H9 (cell line): ENCODE measurements around the gene RPEL1. TPM values are rescaled to one million over a fixed set of nuclear protein-coding genes. Genes with fewer than 3 reads are reported as not detected.

Experiments
- DNase-seq: peaks from one replicate; pipeline ENCODE4 v3.0.0-alpha.2; 2017
- H2AFZ ChIP-seq: one replicate; pipeline ENCODE4 v1.6.1; 2013; ENCODE audit warnings: mild to moderate bottlenecking, low read length, control low read depth, moderate library complexity
- H2AK5ac ChIP-seq: 2 replicates; pipeline ENCODE4 v1.6.1; 2013; ENCODE audit warnings: low read length, control low read depth, mixed read lengths; ENCODE audit not compliant: insufficient read length
- H2BK120ac ChIP-seq: one replicate; pipeline ENCODE4 v1.6.1; 2013; ENCODE audit warnings: low read depth, mild to moderate bottlenecking, low read length, control low read depth, inconsistent platforms; ENCODE audit not compliant: poor library complexity, severe bottlenecking
- H2BK12ac ChIP-seq: 2 replicates; pipeline ENCODE4 v1.6.1; 2013; ENCODE audit warnings: low read length, control low read depth, mixed read lengths, low read depth; ENCODE audit not compliant: insufficient read length
- H2BK15ac ChIP-seq: 2 replicates; pipeline ENCODE4 v1.6.1; 2013; ENCODE audit warnings: low read depth, low read length, control low read depth
- H2BK20ac ChIP-seq: one replicate; pipeline ENCODE4 v1.6.1; 2013; ENCODE audit warnings: low read depth, mild to moderate bottlenecking, low read length, control low read depth, inconsistent platforms; ENCODE audit not compliant: poor library complexity, severe bottlenecking
- H2BK5ac ChIP-seq: 2 replicates; pipeline ENCODE4 v1.6.1; 2013; ENCODE audit warnings: low read length, control low read depth, mixed read lengths; ENCODE audit not compliant: insufficient read length
- H3K14ac ChIP-seq: 2 replicates; pipeline ENCODE4 v1.6.1; 2013; ENCODE audit warnings: low read length, control low read depth; ENCODE audit not compliant: insufficient read depth
- H3K18ac ChIP-seq: 2 replicates; pipeline ENCODE4 v1.6.1; 2013; ENCODE audit warnings: low read depth, mild to moderate bottlenecking, mixed read lengths, low read length, control low read depth; ENCODE audit not compliant: insufficient read length
- H3K23ac ChIP-seq: 2 replicates; pipeline ENCODE4 v1.6.1; 2013; ENCODE audit warnings: low read length, control low read depth, mixed read lengths, low read depth; ENCODE audit not compliant: insufficient read length
- H3K23me2 ChIP-seq: 2 replicates; pipeline ENCODE4 v1.6.1; 2013; ENCODE audit warnings: low read depth, mild to moderate bottlenecking, mixed read lengths, low read length, control low read depth; ENCODE audit not compliant: insufficient read length, poor library complexity, severe bottlenecking
- H3K27ac ChIP-seq: 2 replicates; pipeline ENCODE4 v1.5.1; 2013; ENCODE audit warnings: low read length, control low read depth, mixed read lengths, low read depth; ENCODE audit not compliant: insufficient read length
- H3K27me3 ChIP-seq: 2 replicates; pipeline ENCODE4 v1.6.1; 2013; ENCODE audit warnings: low read length, control low read depth, inconsistent platforms; ENCODE audit not compliant: insufficient read depth
- H3K4ac ChIP-seq: 2 replicates; pipeline ENCODE4 v1.6.1; 2013; ENCODE audit warnings: low read depth, mild to moderate bottlenecking, control low read depth, inconsistent platforms, low read length, moderate library complexity
- H3K4me1 ChIP-seq: 2 replicates; pipeline ENCODE4 v1.6.1; 2013; ENCODE audit warnings: low read length, control low read depth, inconsistent platforms; ENCODE audit not compliant: insufficient read depth
- H3K4me2 ChIP-seq: 2 replicates; pipeline ENCODE4 v1.6.1; 2013; ENCODE audit warnings: low read length, control low read depth, mixed read lengths; ENCODE audit not compliant: insufficient read length, insufficient read depth
- H3K56ac ChIP-seq: 2 replicates; pipeline ENCODE4 v1.6.1; 2013; ENCODE audit warnings: low read depth, mild to moderate bottlenecking, mixed read lengths, low read length, control low read depth; ENCODE audit not compliant: insufficient read length
- H3K79me1 ChIP-seq: 2 replicates; pipeline ENCODE4 v1.6.1; 2013; ENCODE audit warnings: low read depth, mild to moderate bottlenecking, moderate library complexity, low read length, control low read depth, inconsistent platforms; ENCODE audit not compliant: insufficient read depth, poor library complexity, severe bottlenecking
- H3K79me2 ChIP-seq: 2 replicates; pipeline ENCODE4 v1.6.1; 2013; ENCODE audit warnings: low read length, control low read depth, inconsistent platforms; ENCODE audit not compliant: insufficient read depth
- H3K9ac ChIP-seq: 2 replicates; pipeline ENCODE4 v1.6.1; 2013; ENCODE audit warnings: low read length, control low read depth, mixed read lengths; ENCODE audit not compliant: insufficient read length; ENCODE audit errors: extremely low read depth
- H3K9me3 ChIP-seq: one replicate; pipeline ENCODE4 v1.6.1; 2013; ENCODE audit warnings: low read depth, low read length, inconsistent platforms; ENCODE audit not compliant: control insufficient read depth
- H3T11ph ChIP-seq: one replicate; pipeline ENCODE4 v1.6.1; 2013; ENCODE audit warnings: mild to moderate bottlenecking, low read length, control low read depth, inconsistent platforms
- H4K20me1 ChIP-seq: one replicate; pipeline ENCODE4 v1.6.1; 2013; ENCODE audit not compliant: control insufficient read depth, insufficient read length, insufficient read depth
- H4K5ac ChIP-seq: 2 replicates; pipeline ENCODE4 v1.6.1; 2013; ENCODE audit warnings: low read depth, mild to moderate bottlenecking, mixed read lengths, low read length, control low read depth; ENCODE audit not compliant: insufficient read length
- H4K8ac ChIP-seq: replicated peaks from 2 replicates; pipeline ENCODE4 v1.6.1; 2013; ENCODE audit warnings: low read length, control low read depth, mixed read lengths, low read depth; ENCODE audit not compliant: insufficient read length
- H4K91ac ChIP-seq: 2 replicates; pipeline ENCODE4 v1.6.1; 2013; ENCODE audit warnings: low read depth, mild to moderate bottlenecking, moderate library complexity, mixed read lengths, low read length, control low read depth; ENCODE audit not compliant: insufficient read length
- H3K27ac Mint-ChIP-seq, 3 experiments: 2 replicates in 2 of 3; 3 replicates in 1 of 3; pipeline ENCODE4 v1.8.0; 2020 to 2021; ENCODE audit warnings: mixed read lengths in 3 of 3, mild to moderate bottlenecking in 1 of 3, moderate library complexity in 1 of 3
- H3K27me3 Mint-ChIP-seq: 2 replicates; pipeline ENCODE4 v1.8.0; 2021; ENCODE audit warnings: low read depth, mild to moderate bottlenecking, moderate library complexity, mixed read lengths
- H3K36me3 Mint-ChIP-seq, 3 experiments: 2 replicates in 2 of 3; 3 replicates in 1 of 3; pipeline ENCODE4 v1.8.0; 2020 to 2021; ENCODE audit warnings: low read depth in 3 of 3, mixed read lengths in 3 of 3; ENCODE audit not compliant: insufficient read depth in 1 of 3
- H3K4me1 Mint-ChIP-seq, 2 experiments: 2 replicates each; pipeline ENCODE4 v1.8.0; 2020; ENCODE audit warnings: mixed read lengths in 2 of 2
- H3K4me3 Mint-ChIP-seq, 2 experiments: 2 replicates in 1 of 2; 3 replicates in 1 of 2; pipeline ENCODE4 v1.8.0; 2020 to 2021; ENCODE audit warnings: mild to moderate bottlenecking in 2 of 2, mixed read lengths in 2 of 2, moderate library complexity in 1 of 2
- H3K9me3 Mint-ChIP-seq, 2 experiments: 2 replicates in 1 of 2; 3 replicates in 1 of 2; pipeline ENCODE4 v1.8.0; 2020; ENCODE audit warnings: mild to moderate bottlenecking in 2 of 2, mixed read lengths in 2 of 2, moderate library complexity in 1 of 2
- CTCF ChIP-seq: fragments of 200-600 bp; sonication (generic); conservative IDR thresholded peaks from 3 replicates; pipeline ENCODE4 v1.8.0; 2021; ENCODE audit warnings: antibody characterized with exemption, mild to moderate bottlenecking
- WGBS: extraction: QIAGEN DNeasy Blood & Tissue Kit; methylation state at CpG from one replicate; pipeline ENCODE4 v1.1.7; 2013; ENCODE audit warnings: missing lambda C conversion rate, low lambda C conversion rate, mixed read lengths; ENCODE audit not compliant: insufficient read length; ENCODE audit errors: extremely low coverage; 5-methylcytosine and 5-hydroxymethylcytosine counted together
- total RNA-seq: library from RNA; stranded (reverse); gene quantifications from 2 replicates; pipeline ENCODE4 v1.2.1, GENCODE V29; 2021

RPEL1 gene
- total RNA-seq, 1 experiment from 2014 or later, result 0.13 TPM

- H3K27ac Mint-ChIP-seq, result no peak overlapping the region
- no peaks in the 10 kb centered on the region for H3K9me3 Mint-ChIP-seq
- Histone ChIP-seq H3K4me1 (no peaks in the 10 kb centered on the region), H3T11ph (no peak overlapping the region), H2BK15ac (no peak overlapping the region), H4K5ac (no peak overlapping the region), H3K27ac (no peak overlapping the region), H3K4ac (no peak overlapping the region), H4K20me1 (no peaks in the 10 kb centered on the region), H2AFZ (no peak overlapping the region), H3K56ac (no peak overlapping the region), H2AK5ac (no peak overlapping the region), H2BK12ac (no peak overlapping the region), H3K18ac (no peak overlapping the region), H3K27me3 (no peaks in the 10 kb centered on the region), H3K79me2 (no peaks in the 10 kb centered on the region), H3K23ac (no peak overlapping the region), H3K23me2 (no peaks in the 10 kb centered on the region), H2BK5ac (no peak overlapping the region), H3K4me2 (no peak overlapping the region), H3K79me1 (no peaks in the 10 kb centered on the region), H3K14ac (no peak overlapping the region), H2BK20ac (no peak overlapping the region), H4K8ac (no peak overlapping the region), H3K9me3 (no peaks in the 10 kb centered on the region), H2BK120ac (no peak overlapping the region), H4K91ac (no peak overlapping the region), H3K9ac (no peak overlapping the region)
- H3K36me3 Mint-ChIP-seq, result no peaks in the 10 kb centered on the region
- H3K4me1 Mint-ChIP-seq, result no peaks in the 10 kb centered on the region
- WGBS, result no CpG with 5 or more reads among the region's 2 CpGs
- H3K27me3 Mint-ChIP-seq, result no peaks in the 10 kb centered on the region
- no peak overlapping the region for H3K4me3 Mint-ChIP-seq
- no peak for DNase-seq
- no peak for TF ChIP-seq CTCF
Observed at GRCh38 chr10:103295374-103296015, 49.8 kb downstream of the RPEL1 start.

Other genes starting within 250 kb of the RPEL1 start
- gene NT5C2, start 52.6 kb upstream of the RPEL1 start, total RNA-seq, result 64.4 and 69.6 TPM in 2 replicates
- 14.0 and 14.3 TPM in 2 replicates for gene INA, start 31.3 kb downstream of the RPEL1 start, total RNA-seq
- 23.5 and 24.4 TPM in 2 replicates for gene PCGF6, start 105.3 kb downstream of the RPEL1 start, total RNA-seq
- gene TAF5, start 122.1 kb downstream of the RPEL1 start, total RNA-seq, result 8.3 and 8.5 TPM in 2 replicates
- gene ATP5MK, start 150.6 kb downstream of the RPEL1 start, total RNA-seq, result 335 and 338 TPM in 2 replicates
- 86.3 and 99.5 TPM in 2 replicates for gene PDCD11, start 150.7 kb downstream of the RPEL1 start, total RNA-seq
- not detected in 2 replicates for gene CALHM2, start 206.5 kb downstream of the RPEL1 start, total RNA-seq
- gene CALHM1, start 213.0 kb downstream of the RPEL1 start, total RNA-seq, result 0.07 and 0.13 TPM in 2 replicates
- gene CALHM3, start 233.4 kb downstream of the RPEL1 start, total RNA-seq, result not detected in 2 replicates
- 0.92 and 1.2 TPM in 2 replicates for gene NEURL1, start 247.8 kb downstream of the RPEL1 start, total RNA-seq